HG03045 (cell line): Measurements from ENCODE around the gene ABCB10.
A peak's percentile ranks its signal among the peaks of the same experiment; 100 is the strongest.
"Not testable (repeated sequence)": the region's sequence is repeated elsewhere in the genome, so short reads cannot be mapped to it uniquely, and the experiment has no call there.

Source experiments
- ATAC-seq: cut with Tn5 transposase; IDR thresholded peaks from one replicate; pipeline ENCODE4 v1.9.1; 2021; ENCODE audit warnings: mild to moderate bottlenecking, moderate library complexity; ENCODE audit not compliant: unreplicated experiment

ABCB10 gene

DNA sequence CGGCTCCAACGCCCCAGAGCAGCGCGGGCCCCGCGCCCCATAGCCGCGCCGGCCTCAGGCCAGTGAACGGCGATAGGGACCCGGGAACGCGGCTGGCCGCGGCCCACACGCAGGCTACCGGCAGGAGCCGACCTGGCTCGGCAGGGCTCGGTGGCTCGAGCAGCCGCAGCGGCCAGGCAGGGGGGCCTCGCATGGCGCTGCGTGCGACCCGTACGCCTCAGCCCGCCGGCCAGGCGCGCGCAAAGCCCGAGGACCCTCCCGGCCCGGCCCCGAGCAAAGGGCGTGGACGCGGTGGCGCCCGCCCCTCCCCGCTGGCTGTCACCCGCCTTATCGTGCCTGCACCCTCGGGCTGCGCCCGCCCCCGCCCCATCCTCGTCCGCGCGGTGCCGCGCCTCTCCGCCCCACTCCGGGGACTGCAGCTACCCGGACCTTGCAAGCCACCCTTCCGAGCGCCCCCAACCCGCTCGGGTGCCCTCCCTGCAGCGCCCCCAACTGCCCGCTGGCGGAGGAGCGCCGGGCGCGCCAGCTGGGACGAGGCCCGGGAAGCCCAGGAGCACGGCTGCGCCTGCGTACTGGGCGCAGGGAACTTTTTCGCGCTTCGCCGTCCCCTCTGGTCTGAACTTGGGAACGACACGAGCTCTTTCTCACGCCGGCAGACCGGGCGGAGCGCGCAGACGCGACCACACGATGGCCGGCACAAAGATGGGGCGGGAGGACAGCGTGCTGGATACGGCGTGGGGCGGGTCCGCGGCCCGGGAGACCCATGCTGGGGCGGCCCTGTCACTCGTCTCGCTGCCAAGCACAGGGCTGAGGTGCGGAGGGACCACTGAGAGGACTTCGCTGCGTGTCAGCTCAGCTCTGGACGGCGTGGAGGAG is at the start of gene ABCB10:
Gene ABCB10, minus strand, starts transcription at position 248 of the 876 bp plus-strand sequence. Its CDS starts 55 bp downstream, at position 193.
- ATAC-seq: peak; percentile 82

DNA sequence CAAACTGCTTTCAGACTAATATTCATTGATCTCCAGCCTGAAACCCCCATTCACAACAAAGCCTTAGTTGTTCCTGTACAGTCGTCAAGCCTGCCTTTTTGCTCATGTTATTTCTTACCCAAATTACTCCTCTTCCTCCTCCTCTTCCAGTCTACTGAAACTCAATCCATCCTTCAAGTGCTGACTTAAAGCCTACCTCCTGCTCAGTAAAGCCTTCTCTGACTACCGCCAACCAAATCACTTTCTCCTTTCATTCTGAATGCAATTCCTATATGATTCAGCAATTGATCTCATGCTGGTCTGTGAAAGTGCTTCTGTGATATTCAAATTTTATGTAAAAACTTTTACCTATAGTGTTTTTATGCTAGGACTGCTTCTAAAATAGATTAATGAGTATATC is 48.9 kb upstream of the ABCB10 start:
- no peak for ATAC-seq

DNA sequence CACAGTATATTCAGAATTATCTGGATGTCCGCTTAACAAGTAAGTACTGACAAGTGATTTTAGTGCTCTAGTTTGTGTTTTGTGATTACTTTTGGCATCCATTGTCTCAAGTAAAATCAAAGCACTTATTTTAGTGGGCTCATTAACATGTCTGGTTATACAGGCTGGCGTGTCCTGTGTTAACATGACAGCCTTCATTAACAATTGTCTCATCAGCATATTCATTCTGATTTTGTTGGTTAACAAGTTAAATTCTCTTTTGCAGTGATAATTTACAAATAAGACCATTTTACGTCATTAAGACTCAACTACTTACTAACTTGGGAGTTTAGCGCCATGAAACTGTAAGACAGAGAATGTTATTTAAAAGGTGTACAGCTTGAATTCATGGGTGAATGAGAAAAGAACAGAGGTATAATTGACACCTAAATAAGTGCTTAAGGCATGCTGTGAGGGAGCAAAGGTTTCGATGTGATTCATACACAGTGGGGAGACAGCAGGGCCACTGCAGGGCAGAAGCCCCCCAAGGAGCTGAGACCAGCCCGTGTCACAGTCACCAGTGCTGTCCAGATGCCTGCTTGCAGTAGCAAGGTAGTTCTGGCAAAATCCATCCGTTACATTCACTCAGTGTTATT is 45.0 kb upstream of the ABCB10 start:
- no peak for ATAC-seq

DNA sequence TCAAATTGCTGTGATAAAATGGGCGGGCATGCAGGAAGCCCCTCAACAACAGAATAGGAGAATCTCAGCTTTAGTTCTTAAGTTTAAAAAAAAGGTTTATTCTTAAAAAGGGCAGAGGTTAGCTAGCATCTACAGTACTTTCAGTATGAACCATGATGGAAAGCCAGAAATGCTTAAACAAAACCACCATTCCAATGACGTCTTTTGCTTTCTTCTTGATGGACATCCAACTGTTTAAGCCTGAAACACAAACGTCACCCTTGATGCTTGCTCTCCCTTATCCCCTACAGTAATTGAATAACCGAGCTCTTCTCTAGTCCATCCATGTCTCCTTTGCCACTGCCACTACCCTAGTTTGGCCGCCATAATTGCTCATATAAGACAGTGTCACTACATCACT is 41.7 kb upstream of the ABCB10 start:
- ATAC-seq: no peak

DNA sequence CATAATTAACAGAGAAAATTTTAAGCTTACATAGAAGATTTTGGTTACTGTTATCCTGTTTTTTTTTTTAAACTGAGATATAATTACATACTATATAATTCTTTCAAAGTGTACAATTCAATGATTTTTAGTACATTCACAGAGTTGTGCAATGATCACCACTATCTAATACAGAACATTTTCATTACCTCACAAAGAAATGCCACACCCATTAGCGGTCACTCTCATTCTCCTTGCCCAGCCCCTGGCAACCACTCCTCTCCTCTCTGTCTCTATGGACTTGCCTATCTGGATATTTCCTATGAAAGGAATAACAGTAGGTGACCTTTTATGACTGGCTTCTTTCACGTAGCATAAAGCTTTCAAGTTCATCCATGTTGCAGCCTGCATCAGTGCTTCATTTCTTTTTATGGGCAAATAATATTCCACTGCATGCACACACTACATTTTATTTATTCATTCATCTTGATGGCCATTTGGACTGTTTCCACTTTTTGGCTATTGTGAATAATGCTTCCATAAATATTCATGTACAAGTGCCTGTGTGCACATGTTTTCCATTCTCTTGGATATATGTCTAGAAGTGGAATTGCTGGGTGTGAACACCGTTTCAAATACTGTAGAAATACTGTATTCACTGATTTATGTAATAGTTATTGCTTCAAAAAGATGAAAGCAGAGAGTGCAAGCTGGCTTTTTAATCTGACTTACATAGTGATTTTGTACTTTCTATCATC is 40.9 kb upstream of the ABCB10 start:
- ATAC-seq: no peak

DNA sequence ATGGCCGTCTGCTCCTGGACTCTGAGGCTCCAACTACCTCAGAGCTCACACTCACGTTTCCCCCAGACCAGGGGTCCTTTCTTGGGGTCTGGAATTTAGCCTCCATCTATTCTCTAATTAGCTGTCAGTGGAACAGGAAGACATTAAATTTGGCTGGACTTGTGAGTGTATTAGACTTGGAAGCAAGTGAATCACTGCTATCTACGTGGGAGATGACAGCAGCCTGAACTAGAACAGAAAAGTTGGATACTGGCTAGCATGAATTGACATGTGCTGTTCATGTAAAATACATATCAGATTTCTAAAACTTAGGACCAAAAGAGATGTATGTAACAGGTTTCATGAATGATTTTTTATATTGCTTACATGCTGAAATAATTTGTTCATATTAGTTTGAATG is 39.4 kb upstream of the ABCB10 start:
- no peak for ATAC-seq

DNA sequence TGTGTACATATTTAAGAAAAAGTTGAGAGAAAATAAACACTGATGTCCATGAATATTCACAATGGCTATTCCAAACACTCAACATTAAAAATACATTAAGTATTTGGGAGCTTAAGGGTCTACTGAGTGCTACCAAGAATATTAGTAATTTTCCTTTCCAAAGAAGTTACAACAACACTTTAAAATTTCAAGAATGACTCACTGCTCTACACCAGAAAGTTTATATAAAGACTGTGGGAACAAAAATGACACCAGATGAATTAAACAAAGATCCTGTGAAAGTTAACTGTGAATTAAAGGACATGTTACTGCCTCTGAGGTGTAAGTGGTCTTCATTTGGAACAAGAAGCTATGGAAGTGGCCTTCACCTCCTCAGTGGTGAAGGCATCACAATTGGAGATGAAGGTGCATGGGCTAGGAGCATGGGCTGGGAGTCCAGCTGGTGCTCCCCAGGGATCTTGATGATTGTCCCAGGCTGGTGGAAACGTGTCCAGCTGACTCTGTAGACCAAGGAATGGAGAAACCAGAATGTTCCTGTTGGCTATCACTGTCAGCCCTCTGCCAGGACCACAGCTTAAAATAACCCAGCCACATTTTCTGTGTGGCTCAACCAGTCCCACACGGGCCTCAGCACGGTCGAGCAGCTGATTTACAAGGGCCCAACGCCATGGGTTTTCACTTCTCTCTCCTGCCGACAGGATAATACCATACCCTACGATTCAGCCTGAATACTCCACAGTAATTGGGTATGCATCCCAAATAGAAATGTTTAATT is 38.6 kb upstream of the ABCB10 start:
- ATAC-seq: no peak

DNA sequence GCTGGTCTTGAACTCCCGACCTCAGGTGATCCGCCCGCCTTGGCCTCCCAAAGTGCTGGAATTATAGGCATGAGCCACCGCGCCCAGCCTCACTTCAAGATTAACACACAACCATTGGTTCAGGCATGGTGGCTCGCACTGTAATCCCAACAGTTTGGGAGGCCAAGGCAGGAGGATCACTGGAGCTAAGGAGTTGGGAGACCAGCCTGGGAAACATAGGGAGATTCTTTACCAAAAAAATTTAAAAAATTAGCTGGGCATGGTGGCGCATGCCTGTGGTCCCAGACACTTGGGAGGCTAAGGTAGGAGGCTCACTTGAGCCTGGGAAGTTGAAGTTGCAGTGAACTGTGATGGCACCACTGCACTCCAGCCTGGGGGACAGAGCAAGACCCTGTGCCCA is 37.4 kb upstream of the ABCB10 start:
- not testable (repeated sequence) for ATAC-seq

DNA sequence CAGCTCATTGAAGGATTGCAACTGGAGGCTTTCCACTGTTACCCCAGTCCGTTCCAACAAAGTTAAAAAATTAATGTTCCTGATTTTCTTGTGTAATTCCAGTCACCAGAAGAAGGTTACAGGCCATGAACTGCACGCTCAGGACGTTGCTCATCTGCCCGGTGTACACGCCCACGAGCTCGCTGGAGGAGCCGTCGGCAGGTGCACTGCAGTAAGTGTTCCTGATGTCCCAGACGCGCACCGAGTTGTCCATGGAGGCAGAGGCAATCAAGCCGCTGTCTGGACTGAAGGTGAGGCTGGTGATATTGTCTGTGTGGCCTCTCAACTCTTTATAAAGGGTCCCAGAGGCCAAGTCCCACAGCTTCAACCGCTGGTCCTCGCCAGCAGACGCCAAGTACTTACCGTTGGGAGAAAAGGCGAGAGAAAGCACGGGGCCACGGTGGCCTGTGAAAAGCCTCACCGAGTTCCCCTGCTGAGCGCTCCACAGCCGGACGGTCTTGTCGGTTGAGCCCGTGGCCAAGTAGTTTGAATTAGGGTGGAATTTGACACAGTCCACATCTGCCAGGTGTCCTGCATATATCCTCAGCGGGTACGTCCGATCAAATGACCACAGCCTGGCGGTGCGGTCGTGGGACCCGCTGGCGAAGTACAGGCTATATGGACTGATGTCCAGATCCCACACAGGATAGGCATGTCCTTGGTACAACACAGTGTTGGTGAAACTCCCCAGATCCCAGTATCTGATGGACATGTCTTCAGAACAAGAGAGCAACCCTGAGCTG is 35.9 kb upstream of the ABCB10 start:
- no peak for ATAC-seq

DNA sequence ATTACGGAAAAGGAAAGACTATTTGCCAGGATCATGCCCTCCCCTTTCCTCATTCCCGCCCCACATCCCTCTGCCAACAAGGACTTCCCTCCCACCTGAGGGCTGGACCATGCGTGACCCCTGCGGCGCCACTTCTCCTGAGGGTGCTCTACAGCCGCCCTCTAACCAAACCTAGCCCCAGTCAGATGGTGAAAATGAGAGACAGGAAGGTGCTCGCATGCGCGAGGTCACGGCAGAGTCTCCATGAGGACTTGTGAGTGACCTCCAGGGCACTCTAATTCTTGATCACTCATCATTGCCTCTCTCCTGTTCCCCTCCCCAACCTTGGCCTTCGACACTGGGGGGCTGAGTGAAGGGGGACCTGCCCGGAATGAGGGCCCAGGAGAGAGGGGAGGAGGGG is 35.3 kb upstream of the ABCB10 start:
- no peak for ATAC-seq

DNA sequence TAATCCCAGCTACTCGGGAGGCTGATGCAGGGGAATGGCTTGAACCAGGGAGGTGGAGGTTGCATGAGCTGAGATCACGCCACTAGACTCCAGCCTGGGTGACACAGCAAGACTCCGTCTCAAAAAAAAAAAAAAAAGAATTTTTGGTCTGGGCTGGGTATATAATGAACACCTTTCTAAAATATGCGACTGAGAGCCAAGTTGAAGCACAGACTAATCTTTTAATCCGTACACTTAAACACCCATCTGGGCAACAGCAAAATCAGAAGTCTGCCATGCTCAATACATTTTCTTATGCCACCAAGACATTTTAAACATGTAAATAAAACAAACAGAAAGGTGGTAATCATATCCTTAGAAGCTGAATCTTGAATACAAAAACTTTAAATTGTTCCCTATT is 31.6 kb upstream of the ABCB10 start:
- ATAC-seq: no peak

DNA sequence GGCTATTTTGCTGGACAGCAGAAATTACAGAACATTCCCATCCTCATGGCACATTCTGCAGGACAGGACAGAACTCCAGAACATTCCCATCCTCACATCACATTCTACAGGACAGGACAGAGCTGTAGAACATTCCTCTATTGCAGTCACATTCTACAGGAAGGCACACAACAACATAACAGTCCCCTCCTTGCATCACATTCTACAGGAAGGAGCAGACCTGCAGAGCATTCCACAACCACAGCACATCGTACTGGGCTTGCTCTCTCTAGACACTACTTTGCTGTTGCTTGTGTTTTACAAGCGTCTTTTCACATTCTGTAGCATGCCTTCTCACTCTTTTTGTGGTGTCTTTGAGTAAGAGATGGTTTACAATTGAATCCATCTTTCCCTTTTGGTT is 26.8 kb upstream of the ABCB10 start:
- ATAC-seq: no peak

DNA sequence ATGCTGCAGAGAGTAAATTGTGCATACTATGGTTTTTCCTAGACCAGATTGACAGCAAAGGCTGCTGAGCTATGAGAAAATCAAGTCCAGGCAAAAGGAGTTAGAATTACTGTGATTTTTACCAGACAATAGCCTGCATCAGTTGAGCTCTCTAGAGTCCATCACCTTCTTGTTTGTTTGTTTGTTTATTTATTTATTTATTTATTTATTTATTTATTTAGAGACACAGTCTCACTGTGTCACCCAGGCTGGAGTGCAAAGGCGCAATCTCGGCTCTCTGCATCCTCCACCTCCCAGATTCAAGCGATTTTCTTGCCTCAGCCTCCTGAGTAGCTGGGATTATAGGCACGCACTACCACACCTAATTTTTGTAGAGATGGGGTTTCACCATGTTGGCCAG is 24.2 kb upstream of the ABCB10 start:
- ATAC-seq: no peak

DNA sequence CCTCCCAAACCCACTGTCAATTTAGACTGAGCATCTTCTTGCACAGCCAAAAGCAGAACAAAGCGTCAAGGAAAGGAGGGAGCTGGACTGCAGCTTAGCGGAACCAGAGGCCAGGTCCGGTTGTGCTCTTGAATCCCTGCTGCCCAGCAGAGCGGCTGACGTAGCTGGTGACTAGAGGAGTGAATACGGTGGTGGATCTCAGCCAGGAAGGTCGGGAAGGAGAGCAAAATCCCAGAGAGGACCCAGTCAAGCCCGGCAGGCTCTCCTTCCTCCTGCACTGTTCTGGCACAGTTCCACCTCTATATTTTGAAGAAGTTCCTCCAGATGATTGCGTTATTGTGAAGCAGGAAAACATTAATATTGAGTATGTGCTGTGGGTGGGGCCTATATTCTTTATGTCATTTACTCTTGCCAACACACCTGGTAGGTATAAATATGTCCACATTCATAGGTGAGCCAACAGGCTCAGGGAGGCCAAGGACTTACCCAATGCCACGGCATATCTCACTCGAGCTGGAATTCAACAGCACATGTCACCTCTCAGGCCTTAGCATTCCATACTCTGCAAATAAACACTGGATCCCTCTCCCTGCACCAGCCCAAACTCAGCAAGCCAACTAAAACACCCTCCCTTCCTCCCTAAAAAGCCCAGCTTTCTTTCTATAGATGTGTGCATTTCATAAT is 23.6 kb upstream of the ABCB10 start:
- ATAC-seq: no peak

DNA sequence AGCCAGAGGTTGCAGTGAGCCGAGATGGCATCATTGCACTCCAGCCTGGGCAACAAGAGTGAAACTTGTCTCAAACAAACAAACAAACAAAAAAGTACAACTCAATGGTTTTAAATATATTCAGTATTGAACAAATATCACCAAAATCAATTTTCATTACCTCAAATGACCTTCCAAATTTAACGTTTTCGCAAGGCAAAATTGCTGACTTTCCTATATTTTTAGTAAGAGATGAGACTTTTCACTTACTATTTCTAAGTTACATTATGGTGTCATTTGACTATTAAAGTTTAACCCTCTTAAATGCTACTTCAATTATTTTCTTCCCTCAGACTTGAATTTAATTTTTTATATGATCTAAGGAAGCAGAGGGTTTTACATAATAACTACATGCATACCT is 23.0 kb upstream of the ABCB10 start:
- ATAC-seq: no peak

DNA sequence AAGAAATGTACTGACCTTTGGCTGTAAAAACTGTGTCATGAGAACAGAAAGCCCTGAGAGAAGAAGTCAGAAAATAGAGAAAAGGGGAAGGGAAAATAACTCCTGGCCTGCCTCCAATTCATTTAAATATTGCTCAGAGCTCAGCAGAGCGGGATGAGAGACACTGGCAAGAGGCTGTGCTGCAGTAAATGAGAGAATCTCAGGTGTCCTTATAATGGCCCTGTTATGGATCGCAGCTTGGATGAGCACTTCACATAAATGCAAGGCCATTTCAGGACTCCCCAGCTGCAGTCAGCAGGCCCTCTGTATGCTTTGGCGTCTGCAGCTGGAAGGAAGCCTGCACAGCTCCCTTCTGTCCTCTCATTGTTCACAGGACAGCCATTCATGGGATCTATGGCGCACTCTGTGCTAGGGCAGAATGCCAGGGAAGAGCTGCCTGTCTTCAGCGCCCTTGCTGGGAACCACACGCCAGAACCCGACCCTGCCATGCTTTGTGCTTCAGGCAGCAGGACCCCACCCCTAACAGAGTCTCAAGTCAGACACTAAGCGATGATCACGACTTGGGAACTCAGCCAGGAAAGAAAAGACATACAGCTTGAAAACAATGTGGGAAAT is 20.7 kb upstream of the ABCB10 start:
- peak; percentile 75 for ATAC-seq

DNA sequence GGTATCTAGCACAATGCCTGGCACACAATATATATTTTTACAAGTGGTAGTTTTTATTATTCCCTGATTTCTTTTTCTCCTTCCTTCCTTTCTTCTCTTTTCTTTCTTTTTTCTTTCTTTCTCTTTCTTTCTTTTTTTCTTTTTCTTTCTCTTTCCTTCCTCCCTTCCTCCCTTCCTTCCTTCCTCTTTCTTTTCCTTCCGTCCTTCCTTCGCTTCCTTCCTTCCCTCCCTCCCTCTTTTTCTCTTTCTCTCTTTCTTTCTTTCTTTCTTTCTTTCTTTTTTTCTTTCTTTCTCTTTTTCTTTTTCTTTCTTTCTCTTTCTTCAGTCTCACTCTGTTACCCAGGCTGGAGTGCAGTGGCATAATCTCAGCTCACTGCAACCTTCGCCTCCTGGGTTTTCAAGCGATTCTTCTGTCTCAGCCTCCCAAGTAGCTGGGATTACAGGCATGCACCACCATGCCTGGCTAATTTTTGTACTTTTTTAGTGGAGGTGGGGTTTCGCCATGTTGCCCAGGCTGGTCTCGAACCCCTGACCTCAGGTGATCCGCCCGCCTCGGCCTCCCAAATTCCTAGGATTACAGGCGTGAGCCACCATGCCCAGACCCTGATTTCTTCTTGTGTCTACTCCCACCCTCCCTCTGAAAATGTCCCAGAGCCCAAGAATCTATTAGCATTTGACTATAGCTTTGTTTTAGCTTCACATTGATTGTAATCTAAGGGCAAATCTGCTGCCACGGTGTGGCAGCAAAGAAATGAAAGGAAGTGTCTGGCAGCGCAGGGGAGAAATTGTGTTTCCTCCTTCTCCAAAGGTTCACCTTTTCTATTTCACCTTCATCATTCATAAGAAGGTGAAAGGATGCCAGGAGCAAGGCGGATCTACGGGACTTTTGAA is 19.9 kb upstream of the ABCB10 start:
- peak; percentile 26 for ATAC-seq
